Measurements from ENCODE around the gene LPXN. TPM values are rescaled to one million over a fixed set of nuclear protein-coding genes. Genes with fewer than 3 reads are reported as not detected.

The LPXN gene
- total RNA-seq, 5 donors from 2014 or later (not counting 1 experiment from before 2014, with no cell fraction given): 86.8 to 158 (median 142) TPM

DNA sequence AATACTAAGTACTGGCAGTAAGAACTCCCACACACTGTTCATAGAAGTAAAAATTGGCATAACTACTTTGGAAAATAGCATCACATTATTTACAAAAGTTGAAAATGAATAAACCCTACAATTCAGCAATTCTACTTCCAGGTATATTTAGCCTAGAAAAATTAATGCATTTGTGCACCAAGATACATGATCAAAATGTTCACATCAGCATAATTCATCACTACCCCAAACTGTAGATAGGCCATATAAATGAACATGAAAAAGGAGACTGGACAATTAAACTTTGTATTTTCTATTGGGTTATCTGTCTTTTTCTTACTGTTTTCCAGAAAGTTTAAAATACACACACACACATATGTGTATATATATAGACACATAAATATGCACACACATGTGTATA, 73.7 kb downstream of the LPXN start:
- H3K9me3 ChIP-seq: no peaks in the 10 kb centered on the region
- Mint-ChIP-seq H3K27ac (no peak overlapping the region), H3K36me3 (peaks cover 25% of the 10 kb centered on the region), H3K27me3 (no peaks in the 10 kb centered on the region), H3K9me3 (no peaks in the 10 kb centered on the region), H3K4me1 (peaks cover 19 to 21% (median 21%) of the 10 kb centered on the region in 3 donors), H3K4me3 (no peak overlapping the region)
- H3K27me3 ChIP-seq (replicated peaks in 1 of 2; ENCODE audit: control insufficient read depth in 2 of 2, extremely low read depth in 1 of 2, insufficient read depth in 2 of 2, low read length in 1 of 2): no peaks in the 10 kb centered on the region
- no peak overlapping the region for H3K4me3 ChIP-seq (ENCODE audit: control insufficient read depth in 1 of 2, extremely low read depth in 1 of 2, low read length in 1 of 2)
- ChIA-PET POLR2A (no interaction called here), CTCF (no interaction called here)
- DNase-seq (no peak), ATAC-seq (replicated peaks in 1 of 4) (no peak)
- no peak overlapping the region for H3K27ac ChIP-seq (ENCODE audit: low read length)
- no peaks in the 10 kb centered on the region for H3K36me3 ChIP-seq (ENCODE audit: control insufficient read depth in 2 of 2, extremely low read depth in 1 of 2, insufficient read depth in 1 of 2, low read length in 1 of 2)
- peaks cover 13% of the 10 kb centered on the region in 2 experiments for H3K4me1 ChIP-seq (ENCODE audit: control insufficient read depth in 1 of 2, extremely low read depth in 1 of 2, insufficient read depth in 2 of 2, low read length in 2 of 2)

- CTCF ChIA-PET: no interaction called here
- H3K36me3 Mint-ChIP-seq: peaks cover 5% of the 10 kb centered on the region
- Histone ChIP-seq H3K36me3 (ENCODE audit: control insufficient read depth in 2 of 2, extremely low read depth in 1 of 2, insufficient read depth in 1 of 2, low read length in 1 of 2) (no peaks in the 10 kb centered on the region), H3K4me1 (ENCODE audit: control insufficient read depth in 1 of 2, extremely low read depth in 1 of 2, insufficient read depth in 2 of 2, low read length in 2 of 2) (peaks cover 13% of the 10 kb centered on the region in 2 experiments), H3K27me3 (replicated peaks in 1 of 2; ENCODE audit: control insufficient read depth in 2 of 2, extremely low read depth in 1 of 2, insufficient read depth in 2 of 2, low read length in 1 of 2) (no peaks in the 10 kb centered on the region), H3K9me3 (no peaks in the 10 kb centered on the region), H3K27ac (ENCODE audit: low read length) (peak overlapping the region; percentile 47), H3K4me3 (ENCODE audit: control insufficient read depth in 1 of 2, extremely low read depth in 1 of 2, low read length in 1 of 2) (no peak overlapping the region)
- ATAC-seq (replicated peaks in 1 of 4) (peak; percentile 68 to 93 (median 83)), DNase-seq (peak in 23 of 35 experiments; percentile 1 to 30 (median 12))
- POLR2A ChIA-PET: no interaction called here
- peak overlapping the region in 1 of 3 donors; percentile 7 for H3K4me3 Mint-ChIP-seq
- H3K27ac Mint-ChIP-seq: peak overlapping the region; percentile 29 to 93
- WGBS (ENCODE audit: insufficient coverage): no CpG with 5 or more reads among the region's 2 CpGs
- H3K4me1 Mint-ChIP-seq: peaks cover 21 to 31% (median 27%) of the 10 kb centered on the region in 3 donors
- no peaks in the 10 kb centered on the region for H3K9me3 Mint-ChIP-seq
- H3K27me3 Mint-ChIP-seq: no peaks in the 10 kb centered on the region
Measured at GRCh38 chr11:58498464-58498863, 77.2 kb downstream of the LPXN start.

GRCh38 chr11:58497951-58498350, 77.7 kb downstream of the LPXN start:
- peak overlapping the region in 1 of 3 donors; percentile 7 for H3K4me3 Mint-ChIP-seq
- H3K27ac ChIP-seq (ENCODE audit: low read length): peak overlapping the region; percentile 47
- H3K36me3 Mint-ChIP-seq: peaks cover under 1% of the 10 kb centered on the region
- no CpG with 5 or more reads among the region's 2 CpGs for WGBS (ENCODE audit: insufficient coverage)
- H3K9me3 ChIP-seq: no peaks in the 10 kb centered on the region
- H3K36me3 ChIP-seq (ENCODE audit: control insufficient read depth in 2 of 2, extremely low read depth in 1 of 2, insufficient read depth in 1 of 2, low read length in 1 of 2): no peaks in the 10 kb centered on the region
- peak in 1 of 4 experiments; percentile 29 for ATAC-seq (replicated peaks in 1 of 4)
- no peaks in the 10 kb centered on the region for H3K9me3 Mint-ChIP-seq
- no peaks in the 10 kb centered on the region for H3K27me3 Mint-ChIP-seq
- ChIA-PET CTCF (no interaction called here), POLR2A (no interaction called here)
- H3K4me3 ChIP-seq (ENCODE audit: control insufficient read depth in 1 of 2, extremely low read depth in 1 of 2, low read length in 1 of 2): no peak overlapping the region
- H3K27ac Mint-ChIP-seq: peak overlapping the region; percentile 29 to 93
- no peak for DNase-seq
- peaks cover 13% of the 10 kb centered on the region in 2 experiments for H3K4me1 ChIP-seq (ENCODE audit: control insufficient read depth in 1 of 2, extremely low read depth in 1 of 2, insufficient read depth in 2 of 2, low read length in 2 of 2)
- H3K4me1 Mint-ChIP-seq: peaks cover 21 to 31% (median 27%) of the 10 kb centered on the region in 3 donors
- H3K27me3 ChIP-seq (replicated peaks in 1 of 2; ENCODE audit: control insufficient read depth in 2 of 2, extremely low read depth in 1 of 2, insufficient read depth in 2 of 2, low read length in 1 of 2): no peaks in the 10 kb centered on the region

- peak overlapping the region in 1 of 2 donors; percentile 45 for H3K27ac Mint-ChIP-seq
- no CpG with 5 or more reads among the region's 2 CpGs for WGBS (ENCODE audit: insufficient coverage)
- no peak for DNase-seq
- H3K9me3 ChIP-seq: no peaks in the 10 kb centered on the region
- H3K4me1 Mint-ChIP-seq: peaks cover 21 to 31% (median 27%) of the 10 kb centered on the region in 3 donors
- no peak overlapping the region for H3K27ac ChIP-seq (ENCODE audit: low read length)
- no peaks in the 10 kb centered on the region for H3K27me3 Mint-ChIP-seq
- H3K4me3 ChIP-seq (ENCODE audit: control insufficient read depth in 1 of 2, extremely low read depth in 1 of 2, low read length in 1 of 2): no peak overlapping the region
- H3K36me3 Mint-ChIP-seq: no peaks in the 10 kb centered on the region
- POLR2A ChIA-PET: no interaction called here
- ATAC-seq (replicated peaks in 1 of 4): no peak
- peaks cover 13% of the 10 kb centered on the region in 2 experiments for H3K4me1 ChIP-seq (ENCODE audit: control insufficient read depth in 1 of 2, extremely low read depth in 1 of 2, insufficient read depth in 2 of 2, low read length in 2 of 2)
- no peaks in the 10 kb centered on the region for H3K36me3 ChIP-seq (ENCODE audit: control insufficient read depth in 2 of 2, extremely low read depth in 1 of 2, insufficient read depth in 1 of 2, low read length in 1 of 2)
- CTCF ChIA-PET: interaction anchor here in 1 of 2 donors (0.7 kb wide), 1 partner anchor 77 kb away, joined by 3 read pairs; no protein-coding TSS in a partner anchor
- H3K9me3 Mint-ChIP-seq: no peaks in the 10 kb centered on the region
- no peak overlapping the region for H3K4me3 Mint-ChIP-seq
- H3K27me3 ChIP-seq (replicated peaks in 1 of 2; ENCODE audit: control insufficient read depth in 2 of 2, extremely low read depth in 1 of 2, insufficient read depth in 2 of 2, low read length in 1 of 2): no peaks in the 10 kb centered on the region
Measured at GRCh38 chr11:58495906-58496305, 79.8 kb downstream of the LPXN start.

GRCh38 chr11:58494101-58494500, 81.6 kb downstream of the LPXN start:
- H3K27ac Mint-ChIP-seq: no peak overlapping the region

DNA sequence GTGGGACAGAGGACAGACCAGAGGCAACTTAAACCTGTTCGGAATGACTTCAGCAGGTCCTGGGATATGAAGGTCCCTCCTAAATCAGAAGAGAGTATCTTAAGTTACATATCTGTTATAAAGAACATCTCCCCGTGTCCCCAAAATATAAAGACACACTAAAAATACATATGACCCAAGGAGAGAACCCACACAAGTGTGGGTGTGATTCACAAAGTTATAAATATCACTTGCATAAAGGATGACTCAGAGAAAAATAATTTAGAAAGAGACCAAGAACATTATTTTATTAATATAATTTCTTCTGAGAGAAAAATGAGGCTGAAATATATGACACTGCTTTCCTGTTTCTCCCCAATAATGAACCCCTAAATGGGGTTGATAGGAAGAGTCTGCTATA, 82.0 kb downstream of the LPXN start:
- no peaks in the 10 kb centered on the region for H3K36me3 Mint-ChIP-seq
- no peak overlapping the region for H3K27ac Mint-ChIP-seq
- POLR2A ChIA-PET: interaction anchor here in 1 of 2 donors (0.6 kb wide), 1 partner anchor 60 kb away, joined by 8 read pairs; no protein-coding TSS in a partner anchor
- Histone ChIP-seq H3K36me3 (ENCODE audit: control insufficient read depth in 2 of 2, extremely low read depth in 1 of 2, insufficient read depth in 1 of 2, low read length in 1 of 2) (no peaks in the 10 kb centered on the region), H3K4me3 (ENCODE audit: control insufficient read depth in 1 of 2, extremely low read depth in 1 of 2, low read length in 1 of 2) (no peak overlapping the region), H3K27ac (ENCODE audit: low read length) (no peak overlapping the region), H3K9me3 (no peaks in the 10 kb centered on the region), H3K4me1 (ENCODE audit: control insufficient read depth in 1 of 2, extremely low read depth in 1 of 2, insufficient read depth in 2 of 2, low read length in 2 of 2) (peaks cover 10 to 11% of the 10 kb centered on the region in 2 experiments), H3K27me3 (replicated peaks in 1 of 2; ENCODE audit: control insufficient read depth in 2 of 2, extremely low read depth in 1 of 2, insufficient read depth in 2 of 2, low read length in 1 of 2) (peaks cover 0 to 3% of the 10 kb centered on the region in 2 experiments)
- H3K27me3 Mint-ChIP-seq: no peaks in the 10 kb centered on the region
- no peaks in the 10 kb centered on the region for H3K9me3 Mint-ChIP-seq
- ATAC-seq (replicated peaks in 1 of 4) (no peak), DNase-seq (no peak)
- no CpG with 5 or more reads among the region's 2 CpGs for WGBS (ENCODE audit: insufficient coverage)
- no peak overlapping the region for H3K4me3 Mint-ChIP-seq
- CTCF ChIA-PET: no interaction called here
- H3K4me1 Mint-ChIP-seq: peaks cover 17 to 27% (median 21%) of the 10 kb centered on the region in 3 donors

More at GRCh38 chr11:58494101-58494500, 81.6 kb downstream of the LPXN start:
- CTCF ChIA-PET: no interaction called here
- POLR2A ChIA-PET: interaction anchor here in 1 of 2 donors (0.6 kb wide), 1 partner anchor 59 kb away, joined by 8 read pairs; no protein-coding TSS in a partner anchor
- no peaks in the 10 kb centered on the region for H3K9me3 Mint-ChIP-seq
- H3K27me3 Mint-ChIP-seq: no peaks in the 10 kb centered on the region
- H3K36me3 Mint-ChIP-seq: no peaks in the 10 kb centered on the region
- no peak for ATAC-seq (replicated peaks in 1 of 4)
- no peaks in the 10 kb centered on the region for H3K36me3 ChIP-seq (ENCODE audit: control insufficient read depth in 2 of 2, extremely low read depth in 1 of 2, insufficient read depth in 1 of 2, low read length in 1 of 2)
- no peak overlapping the region for H3K4me3 ChIP-seq (ENCODE audit: control insufficient read depth in 1 of 2, extremely low read depth in 1 of 2, low read length in 1 of 2)
- no peak overlapping the region for H3K27ac ChIP-seq (ENCODE audit: low read length)
- peaks cover 21 to 31% (median 25%) of the 10 kb centered on the region in 3 donors for H3K4me1 Mint-ChIP-seq
- peaks cover 0 to 3% of the 10 kb centered on the region in 2 experiments for H3K27me3 ChIP-seq (replicated peaks in 1 of 2; ENCODE audit: control insufficient read depth in 2 of 2, extremely low read depth in 1 of 2, insufficient read depth in 2 of 2, low read length in 1 of 2)
- peaks cover 11 to 12% of the 10 kb centered on the region in 2 experiments for H3K4me1 ChIP-seq (ENCODE audit: control insufficient read depth in 1 of 2, extremely low read depth in 1 of 2, insufficient read depth in 2 of 2, low read length in 2 of 2)
- DNase-seq: no peak
- H3K9me3 ChIP-seq: no peaks in the 10 kb centered on the region
- H3K4me3 Mint-ChIP-seq: no peak overlapping the region

DNA sequence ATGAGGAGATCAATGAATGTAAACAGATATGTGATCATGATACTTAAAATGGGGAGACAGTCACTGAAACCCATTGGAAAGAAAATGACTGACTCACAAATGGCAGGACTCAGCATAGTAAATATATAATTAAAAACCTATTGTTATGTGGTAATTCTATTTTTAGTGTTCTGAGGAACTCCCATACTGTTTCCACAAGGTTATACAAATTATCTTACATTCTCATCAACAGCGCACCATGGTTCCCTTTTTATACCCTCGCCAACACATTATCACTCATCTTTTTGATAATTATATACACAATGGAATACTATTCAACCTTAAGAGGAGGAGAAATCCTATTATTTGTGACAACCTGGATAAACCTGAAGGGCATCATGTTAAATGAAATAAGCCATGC, 84.8 kb downstream of the LPXN start:
- Mint-ChIP-seq H3K27ac (no peak overlapping the region), H3K4me3 (no peak overlapping the region), H3K27me3 (no peaks in the 10 kb centered on the region), H3K36me3 (no peaks in the 10 kb centered on the region), H3K4me1 (peaks cover 0 to 2% (median 0%) of the 10 kb centered on the region in 3 donors), H3K9me3 (no peaks in the 10 kb centered on the region)
- no peak overlapping the region for H3K27ac ChIP-seq (ENCODE audit: low read length)
- no peak for DNase-seq
- no peak for ATAC-seq (replicated peaks in 1 of 4)
- WGBS (ENCODE audit: insufficient coverage): no CpG with 5 or more reads among the region's 2 CpGs
- POLR2A ChIA-PET: no interaction called here
- CTCF ChIA-PET: no interaction called here
- H3K36me3 ChIP-seq (ENCODE audit: control insufficient read depth in 2 of 2, extremely low read depth in 1 of 2, insufficient read depth in 1 of 2, low read length in 1 of 2): no peaks in the 10 kb centered on the region
- no peaks in the 10 kb centered on the region for H3K4me1 ChIP-seq (ENCODE audit: control insufficient read depth in 1 of 2, extremely low read depth in 1 of 2, insufficient read depth in 2 of 2, low read length in 2 of 2)
- H3K27me3 ChIP-seq (replicated peaks in 1 of 2; ENCODE audit: control insufficient read depth in 2 of 2, extremely low read depth in 1 of 2, insufficient read depth in 2 of 2, low read length in 1 of 2): peaks cover 0 to 3% of the 10 kb centered on the region in 2 experiments
- no peak overlapping the region for H3K4me3 ChIP-seq (ENCODE audit: control insufficient read depth in 1 of 2, extremely low read depth in 1 of 2, low read length in 1 of 2)
- H3K9me3 ChIP-seq: no peaks in the 10 kb centered on the region
